GM10248 (cell line): ENCODE measurements around the gene MEA1.

ENCODE experiments used
- CTCF ChIA-PET: fragments of 300-600 bp; sonication (Branson Sonifier 250); formaldehyde crosslinking; extraction: SDS; loops from one replicate; lab custom pipeline; 2021; ENCODE audit warnings: antibody characterized with exemption; lab: Yijun Ruan, JAX
- POLR2A ChIA-PET: fragments of 350-650 bp; sonication (Branson Sonifier 250); formaldehyde crosslinking; extraction: SDS; loops from one replicate; lab custom pipeline; 2020; ENCODE audit warnings: antibody characterized with exemption; lab: Yijun Ruan, JAX
- DNase-seq: peaks from one replicate; pipeline ENCODE4 v3.0.0; 2012; ENCODE audit errors: extremely low spot score
- TF ChIP-seq, protein P1 (sequence below): IDR thresholded peaks from 2 replicates; pipeline ENCODE4 v1.5.1; 2012; ENCODE audit warnings: mild to moderate bottlenecking, low read depth; ENCODE audit errors: extremely low read depth, missing control alignments, control extremely low read depth

The MEA1 gene

DNA sequence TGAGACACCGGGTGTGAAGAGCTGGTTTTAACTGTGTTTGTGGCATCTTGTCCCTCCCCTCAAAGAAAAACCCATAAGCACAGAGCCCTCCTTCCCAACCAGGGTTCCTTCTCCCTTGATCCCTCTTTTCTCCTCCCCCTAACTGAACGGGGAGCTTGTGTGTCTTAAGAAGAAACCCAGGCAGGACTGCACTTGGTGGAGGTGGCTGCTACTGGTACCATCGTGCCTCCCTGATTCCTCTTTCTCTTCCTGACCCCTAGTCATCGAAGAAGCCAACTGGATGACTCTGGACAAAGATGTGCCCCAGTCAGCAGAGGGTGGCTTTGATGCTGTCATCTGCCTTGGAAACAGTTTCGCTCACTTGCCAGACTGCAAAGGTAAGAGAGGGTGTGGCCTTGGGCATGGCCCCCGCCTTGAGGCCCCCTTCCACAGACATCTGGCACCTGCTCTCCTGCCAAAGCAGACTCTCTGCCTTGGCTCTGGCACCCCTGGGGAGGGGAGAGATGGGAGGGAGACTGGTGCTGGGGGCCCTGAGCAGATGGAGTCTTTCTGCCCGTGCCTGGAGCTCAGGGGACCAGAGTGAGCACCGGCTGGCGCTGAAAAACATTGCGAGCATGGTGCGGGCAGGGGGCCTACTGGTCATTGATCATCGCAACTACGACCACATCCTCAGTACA, 51.1 kb downstream of the MEA1 start:
- no peak for DNase-seq
- TF ChIP-seq, protein P1, sequence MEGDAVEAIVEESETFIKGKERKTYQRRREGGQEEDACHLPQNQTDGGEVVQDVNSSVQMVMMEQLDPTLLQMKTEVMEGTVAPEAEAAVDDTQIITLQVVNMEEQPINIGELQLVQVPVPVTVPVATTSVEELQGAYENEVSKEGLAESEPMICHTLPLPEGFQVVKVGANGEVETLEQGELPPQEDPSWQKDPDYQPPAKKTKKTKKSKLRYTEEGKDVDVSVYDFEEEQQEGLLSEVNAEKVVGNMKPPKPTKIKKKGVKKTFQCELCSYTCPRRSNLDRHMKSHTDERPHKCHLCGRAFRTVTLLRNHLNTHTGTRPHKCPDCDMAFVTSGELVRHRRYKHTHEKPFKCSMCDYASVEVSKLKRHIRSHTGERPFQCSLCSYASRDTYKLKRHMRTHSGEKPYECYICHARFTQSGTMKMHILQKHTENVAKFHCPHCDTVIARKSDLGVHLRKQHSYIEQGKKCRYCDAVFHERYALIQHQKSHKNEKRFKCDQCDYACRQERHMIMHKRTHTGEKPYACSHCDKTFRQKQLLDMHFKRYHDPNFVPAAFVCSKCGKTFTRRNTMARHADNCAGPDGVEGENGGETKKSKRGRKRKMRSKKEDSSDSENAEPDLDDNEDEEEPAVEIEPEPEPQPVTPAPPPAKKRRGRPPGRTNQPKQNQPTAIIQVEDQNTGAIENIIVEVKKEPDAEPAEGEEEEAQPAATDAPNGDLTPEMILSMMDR: no peak
- ChIA-PET POLR2A (no interaction called here), CTCF (interaction anchor here (1.6 to 3.6 kb wide), 2 partner anchors 10 to 13 kb away, joined by 4 to 14 read pairs; no protein-coding TSS in a partner anchor)

DNA sequence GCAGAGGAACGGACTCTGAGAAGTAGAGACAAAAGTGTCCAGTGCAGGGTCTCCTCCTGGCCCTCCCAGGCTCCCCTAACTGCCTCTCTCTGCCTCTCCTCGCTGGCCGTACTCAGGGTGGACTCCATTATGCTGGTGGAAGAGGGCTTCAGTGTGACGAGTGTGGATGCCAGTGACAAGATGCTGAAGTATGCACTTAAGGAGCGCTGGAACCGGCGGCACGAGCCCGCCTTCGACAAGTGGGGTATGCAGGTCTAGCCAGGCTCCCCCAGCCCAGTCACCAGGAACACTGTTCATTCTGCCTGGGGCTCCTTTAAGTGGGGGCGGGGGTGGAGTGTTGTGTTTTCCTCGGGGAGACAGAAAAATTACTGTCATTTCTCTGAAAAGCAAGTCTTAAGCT, 51.6 kb downstream of the MEA1 start:
- DNase-seq: no peak
- TF ChIP-seq, protein P1: no peak
- POLR2A ChIA-PET: no interaction called here
- CTCF ChIA-PET: interaction anchor here (1.6 to 3.6 kb wide), 2 partner anchors 11 to 13 kb away, joined by 4 to 14 read pairs; no protein-coding TSS in a partner anchor
